B cell (primary cell): Measurements from ENCODE around the gene UBR4. TPM values are rescaled to one million over a fixed set of nuclear protein-coding genes. Genes with fewer than 3 reads are reported as not detected.

Experiments
- ATAC-seq: fragments of 200-7000 bp; cut with Tn5 transposase; one replicate; pipeline ENCODE4 v1.10.0; 2021; ENCODE audit warnings: low read depth, mild to moderate bottlenecking, moderate number of reproducible peaks, moderate library complexity
- CTCF ChIA-PET: fragments of 350-600 bp; sonication (Branson Sonifier 250); formaldehyde crosslinking; loops from one replicate; lab custom pipeline; 2021; ENCODE audit warnings: antibody characterized with exemption, inconsistent platforms; lab: Charles Lee
- POLR2A ChIA-PET: fragments of 350-600 bp; sonication (Branson Sonifier 250); formaldehyde crosslinking; loops from one replicate; lab custom pipeline; 2021; ENCODE audit warnings: antibody characterized with exemption; lab: Charles Lee
- DNase-seq: peaks from one replicate; pipeline ENCODE4 v3.0.0; 2013
- H2AFZ ChIP-seq: 2 replicates; pipeline ENCODE4 v1.6.1; 2012; ENCODE audit warnings: mild to moderate bottlenecking, low read depth, low read length; ENCODE audit not compliant: insufficient read depth, poor library complexity, severe bottlenecking
- H3K27ac ChIP-seq, 2 donors: 1 replicate in 1 of 2; 2 replicates in 1 of 2; pipeline ENCODE4 v1.5.1; 2012 to 2013; ENCODE audit warnings: low read length in 2 of 2, mild to moderate bottlenecking in 2 of 2, moderate library complexity in 1 of 2
- H3K27me3 ChIP-seq, 4 experiments: fragments of 200-600 bp in 1 of 4; sonication (generic) in 1 of 4; replicated peaks in 1 of 4; 1 replicate in 2 of 4; 2 replicates in 2 of 4; pipeline versions ENCODE4 v1.6.1 to v1.7.0; 2013 to 2016; ENCODE audit warnings: low read length in 3 of 4, mild to moderate bottlenecking in 2 of 4, mixed read lengths in 1 of 4, moderate library complexity in 1 of 4; ENCODE audit not compliant: insufficient read depth in 4 of 4, control insufficient read depth in 3 of 4; ENCODE audit errors: control extremely low read depth in 1 of 4
- H3K36me3 ChIP-seq, 2 experiments: replicated peaks in 1 of 2; 1 replicate in 1 of 2; 2 replicates in 1 of 2; pipeline versions ENCODE4 v1.6.1 to v1.7.1; 2013; ENCODE audit warnings: low read length in 1 of 2; ENCODE audit not compliant: insufficient read depth in 2 of 2, control insufficient read depth in 1 of 2; ENCODE audit errors: control extremely low read depth in 1 of 2, extremely low read depth in 1 of 2
- H3K4me1 ChIP-seq, 2 donors: fragments of 200-600 bp in 1 of 2; sonication (generic) in 1 of 2; 1 replicate in 1 of 2; 2 replicates in 1 of 2; pipeline versions ENCODE4 v1.5.1 to v1.6.1; 2013 to 2017; ENCODE audit warnings: low read length in 2 of 2; ENCODE audit not compliant: control insufficient read depth in 2 of 2, insufficient read depth in 2 of 2
- H3K4me2 ChIP-seq: replicated peaks from 2 replicates; pipeline ENCODE3; 2012; ENCODE audit warnings: mild to moderate bottlenecking, low read depth, low read length; ENCODE audit not compliant: poor library complexity, severe bottlenecking
- H3K4me3 ChIP-seq, 5 experiments: fragments of 200-600 bp in 1 of 5; sonication (generic) in 1 of 5; 1 replicate in 3 of 5; 2 replicates in 2 of 5; pipeline versions ENCODE4 v1.5.1 to v1.7.0; 2011 to 2016; ENCODE audit warnings: low read length in 4 of 5, mild to moderate bottlenecking in 4 of 5, low read depth in 2 of 5, control low read depth in 1 of 5, moderate library complexity in 1 of 5; ENCODE audit not compliant: insufficient read depth in 1 of 5; ENCODE audit errors: control extremely low read depth in 1 of 5, extremely low read depth in 1 of 5
- H3K79me2 ChIP-seq: fragments of 200-600 bp; sonication (generic); one replicate; pipeline ENCODE4 v1.6.0; 2016; ENCODE audit warnings: low read length; ENCODE audit not compliant: control insufficient read depth, insufficient read depth
- H3K9ac ChIP-seq: fragments of 200-600 bp; sonication (generic); 2 replicates; pipeline ENCODE4 v1.6.1; 2017; ENCODE audit warnings: mild to moderate bottlenecking, low read length, moderate library complexity
- H3K9me3 ChIP-seq, 3 donors: one replicate each; pipeline versions ENCODE4 v1.6.1 to v1.7.1; 2013; ENCODE audit warnings: low read length in 2 of 3; ENCODE audit not compliant: control insufficient read depth in 2 of 3, insufficient read depth in 1 of 3; ENCODE audit errors: control extremely low read depth in 1 of 3
- H4K20me1 ChIP-seq: 2 replicates; pipeline ENCODE4 v1.6.0; 2012; ENCODE audit warnings: mild to moderate bottlenecking, low read length; ENCODE audit not compliant: insufficient read depth, control insufficient read depth, poor library complexity, severe bottlenecking
- H3K27ac Mint-ChIP-seq: one replicate; pipeline ENCODE4 v1.8.0; 2021; ENCODE audit warnings: mixed read lengths
- H3K27me3 Mint-ChIP-seq: one replicate; pipeline ENCODE4 v1.8.0; 2021; ENCODE audit warnings: mixed read lengths
- H3K4me1 Mint-ChIP-seq: one replicate; pipeline ENCODE4 v1.8.0; 2021; ENCODE audit warnings: mixed read lengths
- H3K4me3 Mint-ChIP-seq: one replicate; pipeline ENCODE4 v1.8.0; 2021; ENCODE audit warnings: mixed read lengths
- H3K9me3 Mint-ChIP-seq: one replicate; pipeline ENCODE4 v1.8.0; 2022; ENCODE audit warnings: mixed read lengths; ENCODE audit not compliant: insufficient read depth
- EZH2 ChIP-seq: IDR thresholded peaks from 2 replicates; pipeline ENCODE4 v1.6.1; 2012; ENCODE audit warnings: borderline replicate concordance, low read depth, mild to moderate bottlenecking, moderate library complexity, low read length; ENCODE audit not compliant: insufficient read depth, poor library complexity, severe bottlenecking
- WGBS: methylation state at CpG from one replicate; pipeline ENCODE4 v1.1.5; 2013; ENCODE audit warnings: missing lambda C conversion rate; ENCODE audit not compliant: insufficient coverage; 5-methylcytosine and 5-hydroxymethylcytosine counted together
- intact Hi-C: fragments of 100-400 bp; cut with micrococcal nuclease; formaldehyde crosslinking; loops from one replicate; pipeline ENCODE4 v1.10.0; 2022
- polyA plus RNA-seq: library from polyadenylated mRNA; depleted of rRNA; stranded (reverse); fragments of >200 nt; gene quantifications from 2 replicates; pipeline ENCODE4 v1.2.3, GENCODE V29; 2012
- total RNA-seq, 2 donors: library from RNA; stranded (reverse); fragments of 120-200 nt in 1 of 2; gene quantifications; 1 replicate in 1 of 2; 2 replicates in 1 of 2; pipeline versions ENCODE4 v1.2.3 to v1.2.4, GENCODE V29; 2013 to 2022
- TF ChIP-seq, protein P1 (sequence below): fragments of 200-600 bp; IDR thresholded peaks from one replicate; pipeline ENCODE4 v1.8.0; 2022; ENCODE audit warnings: antibody characterized with exemption, mild to moderate bottlenecking

The UBR4 gene
- total and polyA plus RNA-seq, 2 donors (not counting 1 experiment from before 2014, with no cell fraction given) = 90.0 to 190 TPM

DNA sequence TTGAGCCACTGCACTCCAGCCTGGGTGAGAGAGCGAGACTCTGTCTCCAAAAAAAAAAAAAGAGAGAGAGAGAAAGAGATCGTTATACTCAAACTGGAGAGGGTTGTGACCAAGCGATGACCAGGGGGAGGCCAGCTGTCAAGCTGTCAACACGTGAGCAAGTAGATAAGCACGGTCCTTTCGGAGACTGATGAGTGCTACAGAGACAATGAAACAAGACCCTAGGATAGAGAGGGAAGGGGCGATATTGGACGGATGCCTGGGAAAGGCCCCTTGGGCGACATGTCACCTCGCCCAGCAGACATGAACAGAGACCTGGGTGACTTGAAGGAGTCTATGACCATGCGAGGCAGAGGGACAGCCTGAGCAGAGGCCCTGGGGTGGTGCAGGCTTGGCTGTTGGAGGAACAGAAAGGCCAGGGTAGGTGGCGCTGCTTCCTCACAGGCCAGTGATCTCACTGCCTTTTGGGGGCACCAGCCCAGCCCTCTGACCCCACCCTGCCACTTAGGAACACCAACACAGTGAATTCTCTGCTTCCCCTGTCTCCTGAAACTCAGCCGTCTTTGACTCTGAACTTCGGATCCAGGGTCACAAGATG lies 152.8 kb downstream of the UBR4 start:
- peaks cover 37% of the 10 kb centered on the region for H3K27me3 Mint-ChIP-seq
- Histone ChIP-seq H3K27me3 (peaks cover 0 to 25% (median 6%) of the 10 kb centered on the region in 4 experiments), H3K9ac (no peak overlapping the region), H3K4me3 (no peak overlapping the region), H3K9me3 (peaks cover 0 to 11% (median 0%) of the 10 kb centered on the region in 3 donors), H3K4me1 (no peaks in the 10 kb centered on the region), H3K79me2 (no peaks in the 10 kb centered on the region), H3K36me3 (no peaks in the 10 kb centered on the region), H3K4me2 (no peak overlapping the region), H4K20me1 (no peaks in the 10 kb centered on the region), H3K27ac (no peak overlapping the region), H2AFZ (no peak overlapping the region)
- no peak for DNase-seq
- H3K9me3 Mint-ChIP-seq = peaks cover 3% of the 10 kb centered on the region
- 95% methylated on average over 14 of the region's 14 CpGs for WGBS
- no peaks in the 10 kb centered on the region for H3K4me1 Mint-ChIP-seq
- ChIA-PET POLR2A (no interaction called here), CTCF (interaction anchor here (1.5 kb wide), 1 partner anchor 173 kb away, joined by 3 read pairs; no protein-coding TSS in a partner anchor)
- no peak overlapping the region for H3K27ac Mint-ChIP-seq
- intact Hi-C loops = no loop called here
- ATAC-seq = no peak
- TF ChIP-seq, protein P1, sequence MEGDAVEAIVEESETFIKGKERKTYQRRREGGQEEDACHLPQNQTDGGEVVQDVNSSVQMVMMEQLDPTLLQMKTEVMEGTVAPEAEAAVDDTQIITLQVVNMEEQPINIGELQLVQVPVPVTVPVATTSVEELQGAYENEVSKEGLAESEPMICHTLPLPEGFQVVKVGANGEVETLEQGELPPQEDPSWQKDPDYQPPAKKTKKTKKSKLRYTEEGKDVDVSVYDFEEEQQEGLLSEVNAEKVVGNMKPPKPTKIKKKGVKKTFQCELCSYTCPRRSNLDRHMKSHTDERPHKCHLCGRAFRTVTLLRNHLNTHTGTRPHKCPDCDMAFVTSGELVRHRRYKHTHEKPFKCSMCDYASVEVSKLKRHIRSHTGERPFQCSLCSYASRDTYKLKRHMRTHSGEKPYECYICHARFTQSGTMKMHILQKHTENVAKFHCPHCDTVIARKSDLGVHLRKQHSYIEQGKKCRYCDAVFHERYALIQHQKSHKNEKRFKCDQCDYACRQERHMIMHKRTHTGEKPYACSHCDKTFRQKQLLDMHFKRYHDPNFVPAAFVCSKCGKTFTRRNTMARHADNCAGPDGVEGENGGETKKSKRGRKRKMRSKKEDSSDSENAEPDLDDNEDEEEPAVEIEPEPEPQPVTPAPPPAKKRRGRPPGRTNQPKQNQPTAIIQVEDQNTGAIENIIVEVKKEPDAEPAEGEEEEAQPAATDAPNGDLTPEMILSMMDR = no peak
- TF ChIP-seq EZH2 = no peak
- H3K4me3 Mint-ChIP-seq = no peak overlapping the region

GRCh38 chr1:19055701-19056100 lies 154.4 kb downstream of the UBR4 start:
- no peak overlapping the region for H3K9ac ChIP-seq
- TF ChIP-seq EZH2 = no peak
- TF ChIP-seq, protein P1 = no peak
- no peaks in the 10 kb centered on the region for H3K4me1 Mint-ChIP-seq
- H3K4me3 ChIP-seq = no peak overlapping the region
- peaks cover 0 to 2% (median 0%) of the 10 kb centered on the region in 3 donors for H3K9me3 ChIP-seq
- ChIA-PET POLR2A (no interaction called here), CTCF (no interaction called here)
- peaks cover 0 to 27% (median 6%) of the 10 kb centered on the region in 4 experiments for H3K27me3 ChIP-seq
- intact Hi-C loops = no loop called here
- no peak overlapping the region for H3K4me3 Mint-ChIP-seq
- no peaks in the 10 kb centered on the region for H3K79me2 ChIP-seq
- no peak for ATAC-seq
- H3K27ac ChIP-seq = no peak overlapping the region
- no peak overlapping the region for H2AFZ ChIP-seq
- H3K9me3 Mint-ChIP-seq = no peaks in the 10 kb centered on the region
- no peak overlapping the region for H3K27ac Mint-ChIP-seq
- 21% methylated on average over 3 of the region's 7 CpGs for WGBS
- H3K36me3 ChIP-seq = no peaks in the 10 kb centered on the region
- H3K27me3 Mint-ChIP-seq = peaks cover 42% of the 10 kb centered on the region
- H3K4me2 ChIP-seq = no peak overlapping the region
- DNase-seq = no peak
- no peaks in the 10 kb centered on the region for H4K20me1 ChIP-seq
- H3K4me1 ChIP-seq = no peaks in the 10 kb centered on the region
